ENCODE measurements around the gene STXBP4. TPM values are rescaled to one million over a fixed set of nuclear protein-coding genes. Genes with fewer than 3 reads are reported as not detected.

Gene STXBP4
- total RNA-seq, 1 experiment from 2014 or later = 16.5 TPM

- no peak overlapping the region for H3K14ac ChIP-seq (ENCODE audit: insufficient read depth, low read length)
- Mint-ChIP-seq H3K4me3 (no peak overlapping the region), H3K9me3 (peaks cover 0 to 3% of the 10 kb centered on the region in 2 experiments; a peak in 2 of 5 replicates), H3K4me1 (no peaks in the 10 kb centered on the region), H3K36me3 (ENCODE audit: insufficient read depth in 1 of 3, low read depth in 3 of 3) (peaks cover 0 to 7% (median 2%) of the 10 kb centered on the region in 3 experiments; a peak in 2 of 7 replicates), H3K27ac (no peak overlapping the region), H3K27me3 (ENCODE audit: low read depth) (no peaks in the 10 kb centered on the region)
- H2BK15ac ChIP-seq (ENCODE audit: low read depth, low read length) = no peak overlapping the region
- H3K79me2 ChIP-seq (ENCODE audit: insufficient read depth, low read length) = no peaks in the 10 kb centered on the region
- no peak overlapping the region for H3K18ac ChIP-seq (ENCODE audit: insufficient read length, low read depth, low read length)
- H3K9me3 ChIP-seq (ENCODE audit: control insufficient read depth, low read depth, low read length) = no peaks in the 10 kb centered on the region
- no peak overlapping the region for H3K23ac ChIP-seq (ENCODE audit: insufficient read length, low read depth, low read length)
- no peak overlapping the region for H4K8ac ChIP-seq (replicated peaks; ENCODE audit: insufficient read length, low read depth, low read length)
- H2BK120ac ChIP-seq (ENCODE audit: low read depth, low read length, poor library complexity, severe bottlenecking) = no peak overlapping the region
- no peaks in the 10 kb centered on the region for H3K27me3 ChIP-seq (ENCODE audit: insufficient read depth, low read length)
- H4K20me1 ChIP-seq (ENCODE audit: control insufficient read depth, insufficient read depth, insufficient read length) = no peaks in the 10 kb centered on the region
- no peaks in the 10 kb centered on the region for H3K23me2 ChIP-seq (ENCODE audit: insufficient read length, low read depth, low read length, poor library complexity, severe bottlenecking)
- no peak overlapping the region for H3K4me2 ChIP-seq (ENCODE audit: insufficient read depth, insufficient read length, low read length)
- H2BK12ac ChIP-seq (ENCODE audit: insufficient read length, low read depth, low read length) = no peak overlapping the region
- no peak overlapping the region for H3K56ac ChIP-seq (ENCODE audit: insufficient read length, low read depth, low read length)
- H4K5ac ChIP-seq (ENCODE audit: insufficient read length, low read depth, low read length) = no peak overlapping the region
- H3K9ac ChIP-seq (ENCODE audit: extremely low read depth, insufficient read length, low read length) = no peak overlapping the region
- no peaks in the 10 kb centered on the region for H3K79me1 ChIP-seq (ENCODE audit: insufficient read depth, low read depth, low read length, poor library complexity, severe bottlenecking)
- H2BK5ac ChIP-seq (ENCODE audit: insufficient read length, low read length) = no peak overlapping the region
- H4K91ac ChIP-seq (ENCODE audit: insufficient read length, low read depth, low read length) = no peak overlapping the region
- WGBS (ENCODE audit: extremely low coverage, insufficient read length, low lambda C conversion rate) = no CpG with 5 or more reads among the region's 3 CpGs
- H3K27ac ChIP-seq (ENCODE audit: insufficient read length, low read depth, low read length) = no peak overlapping the region
- DNase-seq = no peak
- no peak overlapping the region for H2AK5ac ChIP-seq (ENCODE audit: insufficient read length, low read length)
- no peak overlapping the region for H2BK20ac ChIP-seq (ENCODE audit: low read depth, low read length, poor library complexity, severe bottlenecking)
- no peak overlapping the region for H2AFZ ChIP-seq (ENCODE audit: low read length)
- H3K4me1 ChIP-seq (ENCODE audit: insufficient read depth, low read length) = no peaks in the 10 kb centered on the region
- TF ChIP-seq CTCF (conservative IDR thresholded peaks at IDR 0.05) = no peak
- H3T11ph ChIP-seq (ENCODE audit: low read length) = no peak overlapping the region
- H3K4ac ChIP-seq (ENCODE audit: low read depth, low read length) = no peak overlapping the region
These were observed 247.1 kb downstream of the STXBP4 start for GRCh38 chr17:55215711-55216110.

All from H9 (cell line).